A549 (cell line): ENCODE results near the gene TGFBR3.

ENCODE experiments used
- CEBPB ChIP-seq, 2 experiments: fragments of >200 bp in 1 of 2; sonication (Bioruptor Twin) in 1 of 2; formaldehyde crosslinking in 1 of 2; IDR thresholded peaks; 2 replicates each; pipeline ENCODE4 v1.6.1; 2012 to 2016
- CTCF ChIP-seq: fragments of >200 bp; sonication (Bioruptor Twin); formaldehyde crosslinking; IDR thresholded peaks from 3 replicates; pipeline ENCODE4 v1.5.1; 2016
- HDAC2 ChIP-seq: fragments of 200-600 bp; sonication (generic); IDR thresholded peaks from 2 replicates; pipeline ENCODE4 v1.6.1; 2016
- HMGXB4 ChIP-seq: fragments of 250-450 bp; sonication (Bioruptor Pico); IDR thresholded peaks from 2 replicates; pipeline ENCODE4 v1.5.0; 2021; ENCODE audit warnings: mild to moderate bottlenecking, moderate library complexity, borderline replicate concordance
- HOXA7 ChIP-seq: fragments of 250-450 bp; sonication (Bioruptor Pico); IDR thresholded peaks from 2 replicates; pipeline ENCODE4 v1.5.0; 2020; ENCODE audit warnings: mild to moderate bottlenecking, moderate library complexity
- KDM1A ChIP-seq: fragments of 200-600 bp; sonication (generic); IDR thresholded peaks from 2 replicates; pipeline ENCODE4 v1.6.1; 2016; ENCODE audit warnings: low read depth, mild to moderate bottlenecking
- POLR2A ChIP-seq: IDR thresholded peaks from 2 replicates; pipeline ENCODE4 v1.6.1; 2012; ENCODE audit warnings: mild to moderate bottlenecking, low read length
- SREBF2 ChIP-seq: fragments of 450-650 bp; IDR thresholded peaks from 2 replicates; pipeline ENCODE4 v1.6.1; 2014; ENCODE audit warnings: mild to moderate bottlenecking, moderate library complexity
- TF ChIP-seq, protein P1 (sequence below): fragments of 150-350 bp; IDR thresholded peaks from 2 replicates; pipeline ENCODE4 v1.6.1; 2014; ENCODE audit warnings: low read depth, mild to moderate bottlenecking, low read length

- TF ChIP-seq CTCF (no peak), HOXA7 (no peak), KDM1A (no peak), HDAC2 (no peak), POLR2A (no peak), HMGXB4 (CRISPR knock-in tag) (no peak), CEBPB (IDR thresholded peaks at IDR 0.05) (no peak), SREBF2 (no peak)
- TF ChIP-seq, protein P1, sequence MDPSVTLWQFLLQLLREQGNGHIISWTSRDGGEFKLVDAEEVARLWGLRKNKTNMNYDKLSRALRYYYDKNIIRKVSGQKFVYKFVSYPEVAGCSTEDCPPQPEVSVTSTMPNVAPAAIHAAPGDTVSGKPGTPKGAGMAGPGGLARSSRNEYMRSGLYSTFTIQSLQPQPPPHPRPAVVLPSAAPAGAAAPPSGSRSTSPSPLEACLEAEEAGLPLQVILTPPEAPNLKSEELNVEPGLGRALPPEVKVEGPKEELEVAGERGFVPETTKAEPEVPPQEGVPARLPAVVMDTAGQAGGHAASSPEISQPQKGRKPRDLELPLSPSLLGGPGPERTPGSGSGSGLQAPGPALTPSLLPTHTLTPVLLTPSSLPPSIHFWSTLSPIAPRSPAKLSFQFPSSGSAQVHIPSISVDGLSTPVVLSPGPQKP, result no peak
Measured at GRCh38 chr1:91818713-91818975, 67.3 kb downstream of the TGFBR3 start.
